Type B pancreatic cell (in vitro differentiated cells): ENCODE data around the gene MERTK. TPM values are rescaled to one million over a fixed set of nuclear protein-coding genes. Genes with fewer than 3 reads are reported as not detected.
"Not testable (repeated sequence)": the region's sequence is repeated elsewhere in the genome, so short reads cannot be mapped to it uniquely, and the experiment has no call there.

ENCODE experiments used
- DNase-seq: peaks from one replicate; pipeline ENCODE4 v3.0.0; 2021; ENCODE audit warnings: mixed read lengths; ENCODE audit not compliant: unreplicated experiment; ENCODE audit errors: extremely low spot score
- H3K27ac Mint-ChIP-seq: 2 replicates; pipeline ENCODE4 v1.8.0; 2021; ENCODE audit warnings: mild to moderate bottlenecking, mixed read lengths
- H3K27me3 Mint-ChIP-seq: 2 replicates; pipeline ENCODE4 v1.8.0; 2021; ENCODE audit warnings: mixed read lengths
- H3K36me3 Mint-ChIP-seq: 2 replicates; pipeline ENCODE4 v1.8.0; 2021; ENCODE audit warnings: mixed read lengths
- H3K4me1 Mint-ChIP-seq: one replicate; pipeline ENCODE4 v1.8.0; 2021; ENCODE audit warnings: mixed read lengths; ENCODE audit not compliant: unreplicated experiment
- H3K4me3 Mint-ChIP-seq: 2 replicates; pipeline ENCODE4 v1.8.0; 2021; ENCODE audit warnings: mild to moderate bottlenecking, mixed read lengths
- H3K9me3 Mint-ChIP-seq: 2 replicates; pipeline ENCODE4 v1.8.0; 2021; ENCODE audit warnings: mixed read lengths
- total RNA-seq: library from RNA; stranded (reverse); gene quantifications from 2 replicates; pipeline ENCODE4 v1.2.1, GENCODE V29; 2021; ENCODE audit warnings: low replicate concordance
- TF ChIP-seq, protein P1 (sequence below): fragments of 200-600 bp; sonication (generic); conservative IDR thresholded peaks from 2 replicates; pipeline ENCODE4 v1.5.0; 2021; ENCODE audit warnings: antibody characterized with exemption, mild to moderate bottlenecking

MERTK gene
- total RNA-seq, 1 donor from 2014 or later: 25.7 TPM

DNA sequence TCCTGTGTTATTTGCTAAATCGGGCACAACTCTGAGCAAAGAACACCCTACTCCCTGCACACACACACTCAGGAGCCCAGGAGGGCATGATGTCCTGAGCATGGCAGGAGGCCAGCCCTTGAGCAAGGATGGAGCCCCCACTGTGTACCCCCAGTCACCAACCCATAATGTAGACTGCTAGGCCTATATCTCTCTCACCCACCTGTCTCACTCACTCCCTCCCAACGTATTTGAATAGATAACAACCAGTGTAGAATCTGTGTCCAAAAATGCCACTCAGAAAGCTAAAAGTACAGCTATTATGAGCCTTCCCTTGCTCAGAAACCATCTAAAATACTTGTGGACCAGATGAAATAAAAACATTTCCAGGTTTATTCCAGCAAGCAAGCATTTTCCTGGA is 29.3 kb downstream of the MERTK start:
- Mint-ChIP-seq H3K9me3 (no peaks in the 10 kb centered on the region), H3K36me3 (peaks cover 40% of the 10 kb centered on the region), H3K27ac (no peak overlapping the region), H3K4me1 (peaks cover 42% of the 10 kb centered on the region), H3K27me3 (no peaks in the 10 kb centered on the region), H3K4me3 (no peak overlapping the region)
- DNase-seq: no peak
- TF ChIP-seq, protein P1, sequence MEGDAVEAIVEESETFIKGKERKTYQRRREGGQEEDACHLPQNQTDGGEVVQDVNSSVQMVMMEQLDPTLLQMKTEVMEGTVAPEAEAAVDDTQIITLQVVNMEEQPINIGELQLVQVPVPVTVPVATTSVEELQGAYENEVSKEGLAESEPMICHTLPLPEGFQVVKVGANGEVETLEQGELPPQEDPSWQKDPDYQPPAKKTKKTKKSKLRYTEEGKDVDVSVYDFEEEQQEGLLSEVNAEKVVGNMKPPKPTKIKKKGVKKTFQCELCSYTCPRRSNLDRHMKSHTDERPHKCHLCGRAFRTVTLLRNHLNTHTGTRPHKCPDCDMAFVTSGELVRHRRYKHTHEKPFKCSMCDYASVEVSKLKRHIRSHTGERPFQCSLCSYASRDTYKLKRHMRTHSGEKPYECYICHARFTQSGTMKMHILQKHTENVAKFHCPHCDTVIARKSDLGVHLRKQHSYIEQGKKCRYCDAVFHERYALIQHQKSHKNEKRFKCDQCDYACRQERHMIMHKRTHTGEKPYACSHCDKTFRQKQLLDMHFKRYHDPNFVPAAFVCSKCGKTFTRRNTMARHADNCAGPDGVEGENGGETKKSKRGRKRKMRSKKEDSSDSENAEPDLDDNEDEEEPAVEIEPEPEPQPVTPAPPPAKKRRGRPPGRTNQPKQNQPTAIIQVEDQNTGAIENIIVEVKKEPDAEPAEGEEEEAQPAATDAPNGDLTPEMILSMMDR: no peak

DNA sequence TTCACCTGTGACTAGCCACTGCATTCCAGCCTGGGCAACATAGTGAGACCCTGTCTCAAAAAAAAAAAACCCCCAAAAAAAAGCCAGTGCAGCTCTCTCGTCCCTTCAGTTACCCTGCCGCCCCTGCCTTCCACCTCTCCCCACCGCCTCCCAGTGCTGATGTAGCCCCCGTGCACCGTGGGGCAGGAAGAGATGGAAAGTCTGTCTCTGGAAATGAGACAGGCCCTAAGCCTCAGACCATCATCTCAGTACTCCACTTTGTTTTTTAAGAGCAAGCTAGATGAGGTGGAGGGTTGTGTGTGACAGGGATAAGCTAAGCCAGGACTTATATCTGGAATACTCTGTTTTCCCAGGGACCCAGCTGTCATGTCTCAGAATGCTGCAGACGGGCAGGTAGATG is 32.0 kb downstream of the MERTK start:
- TF ChIP-seq, protein P1: no peak
- Mint-ChIP-seq H3K4me3 (no peak overlapping the region), H3K36me3 (peaks cover 51% of the 10 kb centered on the region), H3K9me3 (no peaks in the 10 kb centered on the region), H3K27me3 (no peaks in the 10 kb centered on the region), H3K4me1 (peaks cover 21% of the 10 kb centered on the region), H3K27ac (peak overlapping the region; percentile 17)
- no peak for DNase-seq

DNA sequence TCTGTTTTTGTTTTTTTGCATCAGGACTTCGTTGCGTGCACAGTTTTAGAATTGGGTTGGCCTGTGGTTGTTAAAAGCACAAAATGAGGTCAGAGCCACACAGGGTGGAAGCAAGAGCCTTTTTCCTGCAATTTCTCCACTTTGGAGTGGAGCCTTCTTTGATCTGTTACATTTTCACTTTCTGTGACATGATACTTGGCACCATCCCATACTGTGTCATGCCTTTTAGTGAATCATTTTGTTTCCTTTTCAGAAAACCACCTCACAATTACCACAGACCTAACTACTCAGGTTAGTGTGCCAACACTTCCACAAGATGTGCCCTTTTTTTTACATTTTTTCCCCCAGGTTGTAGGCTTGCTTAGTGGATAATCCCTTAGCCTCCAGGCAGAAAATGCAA is 32.5 kb downstream of the MERTK start:
- H3K36me3 Mint-ChIP-seq: peaks cover 51% of the 10 kb centered on the region
- H3K27ac Mint-ChIP-seq: peak overlapping the region; percentile 17
- H3K27me3 Mint-ChIP-seq: no peaks in the 10 kb centered on the region
- peaks cover 21% of the 10 kb centered on the region for H3K4me1 Mint-ChIP-seq
- TF ChIP-seq, protein P1: no peak
- DNase-seq: no peak
- H3K4me3 Mint-ChIP-seq: no peak overlapping the region
- H3K9me3 Mint-ChIP-seq: no peaks in the 10 kb centered on the region

DNA sequence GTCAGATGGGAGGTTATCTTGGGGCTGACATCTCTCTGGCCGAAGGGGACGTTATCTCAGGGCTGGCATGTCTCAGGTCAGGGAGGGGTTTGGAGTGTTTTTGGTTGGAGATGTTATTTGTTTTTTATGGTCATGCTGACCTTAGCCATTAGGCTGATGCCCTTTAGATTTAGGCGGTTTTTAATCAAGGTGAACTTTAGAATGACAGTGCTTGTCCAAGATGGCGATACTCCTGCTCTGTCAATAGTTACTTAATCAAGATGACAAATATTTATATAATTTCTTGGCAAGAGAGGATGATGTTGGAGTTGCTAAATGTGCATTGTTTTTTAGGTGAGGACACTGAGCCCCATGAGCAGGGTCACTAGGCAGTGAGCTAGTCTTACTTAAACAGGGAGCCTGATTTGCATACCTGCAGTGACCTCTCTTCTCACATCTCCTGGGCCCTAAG is 34.5 kb downstream of the MERTK start:
- no peaks in the 10 kb centered on the region for H3K27me3 Mint-ChIP-seq
- TF ChIP-seq, protein P1: no peak
- no peaks in the 10 kb centered on the region for H3K9me3 Mint-ChIP-seq
- no peak for DNase-seq
- no peak overlapping the region for H3K27ac Mint-ChIP-seq
- H3K4me1 Mint-ChIP-seq: peaks cover 16% of the 10 kb centered on the region
- no peak overlapping the region for H3K4me3 Mint-ChIP-seq
- H3K36me3 Mint-ChIP-seq: peaks cover 43% of the 10 kb centered on the region

DNA sequence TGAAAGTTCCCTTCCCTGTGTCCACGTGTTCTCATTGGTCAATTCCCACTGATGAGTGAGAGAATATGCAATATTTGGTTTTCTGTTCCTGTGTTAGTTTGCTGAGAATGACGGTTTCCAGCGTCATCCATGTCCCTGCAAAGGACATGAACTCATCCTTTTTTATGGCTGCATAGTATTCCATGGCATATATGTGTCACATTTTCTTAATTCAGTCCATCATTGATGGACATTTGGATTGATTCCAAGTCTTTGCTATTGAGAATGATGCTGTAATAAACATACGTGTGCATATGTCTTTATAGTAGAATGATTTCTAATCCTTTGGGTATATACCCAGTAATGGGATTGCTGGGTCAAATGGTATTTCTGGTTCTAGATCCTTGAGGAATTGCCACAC is 35.5 kb downstream of the MERTK start:
- H3K4me3 Mint-ChIP-seq, H3K9me3 Mint-ChIP-seq, DNase-seq, H3K27me3 Mint-ChIP-seq: not testable (repeated sequence)
- Mint-ChIP-seq H3K27ac (peak overlapping the region; percentile 71), H3K4me1 (peaks cover 14% of the 10 kb centered on the region), H3K36me3 (peaks cover 46% of the 10 kb centered on the region)

DNA sequence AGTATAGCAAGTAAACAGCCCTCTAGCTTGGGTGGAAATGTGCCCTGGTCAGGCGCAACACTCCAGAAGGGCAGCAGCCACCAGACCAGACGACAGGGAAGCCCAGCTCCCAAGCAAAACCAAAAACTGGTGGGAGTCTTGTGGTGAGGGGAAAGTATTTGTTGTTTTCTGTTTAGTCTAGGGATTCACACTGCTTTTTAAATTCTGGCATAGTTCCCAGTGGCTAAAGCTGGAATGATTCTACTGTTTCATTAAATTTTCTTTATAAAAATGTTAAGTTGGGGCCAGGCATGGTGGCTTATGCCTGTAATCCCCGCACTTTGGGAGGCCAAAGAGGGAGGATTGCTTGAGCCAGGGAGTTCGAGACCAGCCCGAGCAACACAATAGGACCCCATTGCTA is 38.5 kb downstream of the MERTK start:
- peaks cover 21% of the 10 kb centered on the region for H3K4me1 Mint-ChIP-seq
- no peak overlapping the region for H3K27ac Mint-ChIP-seq
- H3K4me3 Mint-ChIP-seq: no peak overlapping the region
- no peaks in the 10 kb centered on the region for H3K27me3 Mint-ChIP-seq
- no peak for DNase-seq
- no peaks in the 10 kb centered on the region for H3K9me3 Mint-ChIP-seq
- TF ChIP-seq, protein P1: no peak
- peaks cover 35% of the 10 kb centered on the region for H3K36me3 Mint-ChIP-seq
